GM18861 (cell line): ENCODE measurements around the gene NFATC2.
"Not testable (repeated sequence)": the region's sequence is repeated elsewhere in the genome, so short reads cannot be mapped to it uniquely, and the experiment has no call there.

ENCODE experiments used
- ATAC-seq: cut with Tn5 transposase; IDR thresholded peaks from one replicate; pipeline ENCODE4 v1.9.1; 2021; ENCODE audit not compliant: unreplicated experiment

NFATC2 gene

DNA sequence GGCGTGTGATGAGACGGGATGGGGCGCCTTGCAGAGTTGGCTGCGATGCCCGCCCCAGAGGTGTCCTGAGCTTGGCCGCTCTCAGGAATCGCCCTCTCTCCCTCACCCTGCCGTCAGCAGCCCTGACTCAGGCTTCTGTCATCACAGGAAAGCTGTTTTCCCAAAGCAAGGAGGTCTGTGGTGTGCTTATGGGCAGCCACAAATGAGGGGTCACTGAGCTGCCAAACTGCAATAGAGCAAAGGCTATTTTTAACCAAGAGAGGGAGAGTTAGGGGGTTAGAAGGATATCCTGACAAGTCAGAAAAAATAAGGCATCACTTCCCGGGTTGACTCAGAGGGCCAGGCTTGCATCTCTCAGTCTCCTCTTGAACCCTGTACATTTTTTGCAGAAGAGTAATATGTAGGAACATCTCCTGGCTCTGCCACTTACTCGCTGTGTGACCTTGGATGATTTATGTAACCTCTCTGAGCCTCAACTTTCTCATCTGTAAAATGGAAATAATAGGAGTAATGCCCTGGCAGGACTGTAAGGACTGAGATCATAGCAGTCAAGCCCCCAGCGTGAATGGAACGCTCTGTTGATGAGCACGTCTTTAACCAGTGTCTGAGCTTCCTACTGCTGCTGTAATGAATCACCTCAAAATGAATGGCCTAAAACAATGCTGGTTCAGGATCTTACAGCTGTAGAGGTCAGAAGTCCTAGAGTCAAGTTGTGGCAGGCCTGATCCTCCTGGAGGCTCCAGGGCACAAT is 181.9 kb downstream of the NFATC2 start:
- ATAC-seq: no peak

DNA sequence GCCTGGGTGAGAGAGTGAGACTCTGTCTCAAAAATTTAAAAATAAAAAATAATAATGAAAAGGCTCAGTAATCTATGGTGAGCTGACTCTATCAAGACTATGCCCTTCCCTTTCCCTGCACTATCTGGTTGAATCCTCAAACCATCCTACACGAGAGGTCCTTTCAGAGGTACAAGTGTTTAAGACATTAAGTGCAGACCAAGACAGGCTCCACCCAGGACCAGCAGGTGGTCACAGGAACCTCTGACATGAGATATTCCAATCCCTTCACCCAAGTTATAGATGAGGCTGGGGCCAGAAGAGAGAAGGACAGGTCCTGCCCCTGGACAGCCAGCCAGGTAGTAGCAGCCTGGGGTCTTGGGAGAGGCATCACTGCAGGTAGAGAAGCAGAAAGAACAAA is 182.6 kb downstream of the NFATC2 start:
- ATAC-seq: no peak

DNA sequence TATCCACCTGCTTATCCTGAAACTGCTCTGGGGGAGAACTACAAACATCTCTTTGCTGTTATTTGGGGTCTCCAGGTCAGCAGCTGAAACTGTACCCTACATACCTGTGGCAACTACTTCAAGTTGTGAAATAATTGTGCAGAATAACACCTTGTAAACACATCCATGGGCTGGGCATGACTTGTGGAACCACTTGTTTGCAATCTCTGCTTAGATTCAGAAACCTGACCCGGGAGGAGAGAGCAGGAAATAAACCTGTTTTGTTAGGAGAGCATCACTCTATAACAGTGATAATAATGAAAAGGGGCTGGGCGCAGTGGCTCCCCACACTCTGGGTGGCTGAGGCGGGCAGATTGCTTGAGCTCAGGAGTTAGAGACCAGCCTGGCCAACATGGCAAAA is 183.1 kb downstream of the NFATC2 start:
- no peak for ATAC-seq

DNA sequence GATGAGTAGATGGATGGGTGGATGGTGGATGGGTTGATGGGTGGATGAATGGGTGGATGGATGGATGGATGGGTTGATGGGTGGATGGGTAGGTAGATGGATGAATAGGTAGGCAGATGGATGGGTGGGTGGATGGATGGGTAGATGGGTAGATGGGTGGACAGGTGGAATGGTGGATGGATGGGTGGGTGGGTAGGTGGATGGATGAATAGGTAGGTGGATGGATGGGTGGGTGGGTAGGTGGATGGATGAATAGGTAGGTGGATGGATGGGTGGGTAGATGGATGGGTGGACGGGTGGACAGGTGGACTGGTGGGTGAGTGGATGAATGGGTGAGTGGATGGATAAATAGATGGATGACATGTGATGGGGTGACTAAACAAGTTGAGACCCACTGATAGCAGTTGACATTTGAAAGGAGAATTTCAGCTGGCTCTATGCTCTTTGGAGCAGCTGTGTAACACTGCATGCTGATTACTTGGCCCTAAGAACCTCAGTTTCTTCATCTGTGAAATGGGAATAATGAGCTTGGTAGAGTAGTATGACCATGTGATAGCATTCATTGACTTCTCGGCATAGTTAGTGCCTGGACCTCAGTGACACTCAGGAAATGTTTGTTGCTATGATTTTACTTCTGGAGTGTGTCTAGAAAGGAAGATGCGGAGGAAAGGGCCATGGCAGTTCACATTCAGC is 184.3 kb downstream of the NFATC2 start:
- no peak for ATAC-seq

DNA sequence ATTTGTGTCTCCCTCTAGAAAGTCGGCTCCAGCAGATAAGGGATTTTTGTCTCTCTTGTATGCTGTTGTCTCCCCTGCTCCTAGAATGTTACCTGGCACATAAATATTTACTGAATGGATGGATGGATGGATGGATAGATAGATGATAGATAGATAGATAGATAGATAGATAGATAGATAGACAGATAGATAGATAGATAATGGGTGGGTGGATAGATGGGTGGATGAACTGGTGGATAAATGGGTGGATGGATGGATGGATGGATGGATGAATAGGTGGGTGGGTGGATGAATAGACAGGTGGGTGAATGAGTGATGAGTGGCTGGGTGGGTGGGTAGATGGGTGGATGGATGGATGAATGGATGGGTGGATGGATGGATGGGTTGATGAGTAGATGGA is 185.0 kb downstream of the NFATC2 start:
- ATAC-seq: no peak

DNA sequence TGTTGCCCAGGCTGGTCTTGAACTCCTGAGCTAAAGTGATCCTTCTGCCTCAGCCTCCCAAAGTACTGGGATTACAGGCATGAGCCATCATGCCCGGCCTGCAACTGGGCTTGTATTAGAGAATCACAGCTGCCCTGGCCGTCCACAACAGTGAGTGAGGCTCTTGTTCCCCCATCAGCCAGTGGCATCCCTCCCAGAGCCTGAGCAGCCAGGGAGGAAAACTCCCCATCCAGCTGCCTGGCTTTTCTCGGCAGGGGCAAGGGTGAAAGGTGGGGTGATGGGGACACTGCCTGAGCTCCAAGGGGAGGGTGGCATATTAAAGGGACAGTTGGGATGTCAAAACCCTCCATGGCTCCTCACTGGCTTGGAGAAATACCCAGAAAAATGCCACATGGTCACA is 185.6 kb downstream of the NFATC2 start:
- no peak for ATAC-seq

DNA sequence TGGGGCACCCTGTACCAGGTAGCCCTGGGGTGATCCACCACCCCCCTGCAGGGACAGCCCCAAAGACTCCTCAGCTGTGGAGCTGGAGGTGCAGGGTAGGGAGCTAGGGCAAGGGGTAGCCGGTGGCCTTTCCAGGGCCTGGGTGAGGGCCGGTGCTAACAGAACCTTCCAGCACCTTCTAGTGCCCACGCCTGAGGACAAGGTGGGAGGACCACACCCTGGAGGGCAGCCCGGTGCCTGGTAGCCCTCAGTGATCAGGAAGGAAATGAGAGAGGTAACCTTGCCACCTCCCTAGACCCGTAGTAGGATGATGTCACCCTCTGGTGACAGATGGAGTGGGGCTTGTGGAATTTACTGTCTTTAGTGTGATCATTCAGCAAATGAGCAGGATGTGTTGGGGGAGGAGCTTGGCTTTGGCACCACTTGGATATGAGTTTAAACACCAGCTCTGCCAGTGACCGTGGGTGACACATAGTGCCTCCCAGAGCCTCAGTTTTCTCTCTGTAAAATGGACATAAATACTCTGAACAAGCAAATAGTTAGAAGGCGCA is 187.7 kb downstream of the NFATC2 start:
- ATAC-seq: no peak

DNA sequence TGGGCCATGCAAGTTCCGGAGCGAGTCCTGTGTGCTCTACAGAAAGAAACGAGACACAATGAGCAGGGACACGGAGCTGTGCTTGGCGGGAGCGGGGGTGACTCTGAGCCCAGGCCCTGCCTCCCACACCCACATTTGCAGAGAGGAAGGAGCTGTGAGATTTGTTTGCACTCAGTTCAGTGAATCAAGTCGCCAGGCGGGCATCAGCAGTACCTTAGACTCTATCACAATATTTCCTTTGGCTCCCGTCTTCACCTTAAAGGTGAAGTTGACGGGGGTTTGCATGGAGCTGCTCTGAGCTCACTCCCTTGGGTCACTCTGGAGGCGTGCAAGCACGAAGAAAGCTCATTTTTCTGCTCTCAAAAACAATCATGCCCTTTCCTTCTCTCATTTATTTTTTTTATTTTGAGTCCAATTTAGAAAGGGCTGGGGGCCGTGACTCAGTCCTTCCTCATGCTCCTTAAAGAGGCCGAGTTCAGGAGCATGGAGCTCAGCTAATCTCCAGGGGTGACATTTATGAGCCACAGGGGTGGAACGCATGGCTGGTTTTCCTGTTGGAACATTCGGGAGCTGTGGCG is 188.2 kb downstream of the NFATC2 start:
- ATAC-seq: no peak

DNA sequence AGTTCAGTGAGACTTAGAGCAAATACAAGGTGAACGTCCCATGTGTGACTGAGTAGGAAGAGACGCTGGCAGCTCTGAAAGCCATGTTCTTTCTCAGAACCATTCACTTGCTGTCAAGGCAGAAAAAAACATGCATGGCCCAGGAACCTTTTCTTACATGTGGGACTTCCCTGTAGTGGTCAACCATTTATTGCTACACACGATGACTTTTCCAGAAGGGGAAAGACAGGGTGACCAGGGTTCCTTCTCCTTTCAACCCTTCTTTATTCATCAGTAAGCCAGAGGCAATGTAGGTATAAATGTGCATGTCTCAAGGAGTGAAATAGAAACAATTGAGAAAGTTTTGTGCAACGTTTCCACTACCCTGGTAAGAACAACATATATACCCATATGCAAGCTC is 189.0 kb downstream of the NFATC2 start:
- ATAC-seq: no peak

DNA sequence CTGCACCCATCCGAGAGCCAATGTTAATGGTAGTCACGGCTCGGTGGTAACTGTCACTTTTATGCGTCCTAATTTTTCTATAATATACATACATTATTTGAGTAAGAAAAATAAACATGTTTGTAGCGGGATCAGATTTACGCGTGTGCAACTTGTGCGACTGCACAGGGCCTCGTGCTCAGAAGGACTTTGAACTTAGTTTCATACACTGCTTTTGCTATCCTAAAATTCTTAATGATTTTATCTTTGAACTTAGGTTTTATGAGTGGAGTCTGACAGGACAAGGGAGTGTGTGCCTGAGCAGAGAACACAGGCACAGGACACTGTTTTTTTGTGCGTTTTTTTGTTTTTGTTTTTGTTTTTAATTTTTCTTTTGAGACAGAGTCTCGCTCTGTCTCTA is 189.7 kb downstream of the NFATC2 start:
- ATAC-seq: no peak

DNA sequence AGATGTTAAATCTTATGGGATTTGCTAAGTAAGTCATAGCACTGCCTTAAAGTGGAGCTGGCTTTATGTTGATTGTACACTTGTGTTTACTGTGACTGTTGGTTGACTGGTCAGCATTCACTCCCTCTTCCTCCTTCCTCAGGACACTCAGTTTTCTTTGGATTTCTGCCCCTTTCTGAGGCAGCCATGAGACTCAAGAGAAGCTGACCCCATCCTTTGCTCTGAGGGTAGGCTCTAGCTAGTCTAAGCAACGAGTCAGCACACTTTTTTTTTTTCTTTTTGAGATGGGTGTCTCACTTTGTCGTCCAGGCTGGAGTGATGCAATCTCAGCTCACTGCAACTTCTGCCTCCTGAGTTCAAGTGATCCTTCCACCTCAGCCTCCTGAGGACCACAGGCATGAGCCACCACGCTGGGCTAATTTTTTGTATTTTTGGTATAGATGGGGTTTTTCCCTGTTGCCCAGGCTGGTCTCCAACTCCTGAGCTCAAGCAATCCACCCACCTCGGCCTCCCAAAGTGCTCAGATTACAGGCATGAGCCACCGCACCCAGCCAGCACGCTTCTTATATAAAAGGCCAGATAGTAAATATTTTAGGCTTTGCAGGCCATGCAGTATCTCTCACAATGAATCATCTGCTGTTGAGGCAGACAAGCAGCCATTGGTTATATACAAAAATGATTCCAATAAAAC is 191.4 kb downstream of the NFATC2 start:
- no peak for ATAC-seq

DNA sequence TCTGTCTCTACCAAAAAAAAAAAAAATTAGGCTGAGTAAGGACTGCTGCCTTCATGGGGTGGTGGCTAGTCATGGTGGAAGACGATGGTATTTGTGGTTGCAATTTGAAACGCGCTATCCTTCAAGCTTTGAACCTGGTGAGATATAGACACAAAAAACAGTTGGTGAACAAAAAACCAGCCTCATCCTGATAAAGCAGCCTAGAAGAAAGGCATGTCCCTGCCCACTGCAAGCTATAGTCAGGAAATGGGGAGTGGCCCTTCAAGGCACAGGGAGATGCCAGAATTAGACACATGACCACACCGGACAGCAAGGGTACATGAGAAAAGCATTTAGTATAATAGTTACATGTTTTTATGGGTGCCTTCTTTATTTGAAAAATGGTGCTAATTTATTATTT is 193.6 kb downstream of the NFATC2 start:
- ATAC-seq: no peak

DNA sequence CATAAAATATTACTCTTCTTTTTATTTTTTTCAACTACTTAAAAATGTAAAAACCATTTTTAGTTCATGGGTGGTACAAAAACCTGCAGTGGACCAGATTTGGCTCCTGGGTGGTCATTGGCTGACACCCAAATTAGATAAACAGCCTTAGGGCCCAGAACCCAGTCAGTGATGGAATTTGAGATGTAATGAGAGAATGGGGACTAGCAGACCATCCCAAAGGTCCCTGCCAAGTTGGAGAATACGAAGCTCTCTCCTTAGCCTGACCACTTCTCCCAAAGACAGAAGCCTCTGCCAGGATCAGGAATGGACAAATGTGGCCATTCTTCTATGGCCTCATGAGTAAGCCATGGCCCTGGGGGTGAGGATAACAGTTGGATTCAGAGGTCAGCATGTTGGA is 194.7 kb downstream of the NFATC2 start:
- ATAC-seq: no peak

DNA sequence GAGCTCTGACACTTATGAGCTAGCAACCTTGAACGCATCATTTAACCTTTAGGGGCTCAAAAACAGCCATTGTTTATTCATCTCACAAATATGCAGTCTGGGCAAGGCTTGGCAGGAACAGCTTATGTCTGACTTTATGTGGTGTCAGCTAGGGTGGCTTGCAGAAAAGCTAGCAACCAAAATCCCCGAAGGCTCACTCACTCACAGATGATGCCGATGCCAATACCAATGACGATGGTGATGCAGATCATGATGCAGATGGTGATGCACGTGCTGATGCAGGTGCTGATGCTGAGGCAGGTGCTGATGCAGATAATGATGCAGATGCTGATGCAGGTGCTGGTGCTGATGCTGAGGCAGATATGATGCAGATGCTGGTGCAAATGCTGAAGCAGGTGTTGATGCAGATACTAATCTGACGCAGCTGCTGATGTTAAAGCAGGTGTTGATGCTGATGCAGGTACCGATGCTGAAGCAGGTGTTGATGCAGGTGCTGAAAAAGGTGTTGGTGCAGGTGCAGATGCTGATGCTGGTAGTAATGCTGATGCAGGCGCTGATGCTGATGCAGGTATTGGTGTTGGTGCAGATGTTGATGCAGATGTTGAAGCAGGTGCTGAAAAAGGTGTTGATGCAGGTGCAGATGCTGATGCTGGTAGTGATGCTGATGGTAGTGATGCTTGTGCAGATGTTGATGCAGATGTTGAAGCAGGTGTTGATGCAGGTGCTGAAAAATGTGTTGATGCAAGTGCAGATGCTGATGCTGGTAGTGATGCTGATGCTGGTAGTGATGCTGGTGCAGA is 195.6 kb downstream of the NFATC2 start:
- ATAC-seq: no peak

DNA sequence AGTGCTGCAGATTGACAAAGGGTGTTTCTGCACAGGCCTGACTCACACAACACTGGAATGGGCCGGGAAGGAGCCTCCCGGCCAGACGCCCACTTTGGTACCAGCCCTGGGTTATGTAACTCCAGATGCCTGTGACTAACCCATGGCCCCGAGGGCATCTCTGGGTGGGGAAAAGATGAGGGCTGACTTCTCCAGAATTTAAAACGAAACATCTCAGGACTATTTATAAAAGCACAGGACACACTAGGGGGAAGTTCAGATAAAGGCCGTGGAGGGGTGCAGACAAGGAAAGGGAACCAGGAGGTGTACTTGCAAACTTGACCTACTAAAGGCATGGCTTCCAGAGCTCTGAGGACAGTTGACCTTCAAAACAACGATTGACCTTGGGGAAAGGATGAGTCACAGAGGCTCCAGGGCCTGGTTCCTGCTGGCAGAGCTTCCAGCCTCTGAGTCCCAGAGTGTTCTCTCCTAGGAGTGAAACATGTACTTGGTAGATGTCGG is 196.9 kb downstream of the NFATC2 start:
- ATAC-seq: no peak

DNA sequence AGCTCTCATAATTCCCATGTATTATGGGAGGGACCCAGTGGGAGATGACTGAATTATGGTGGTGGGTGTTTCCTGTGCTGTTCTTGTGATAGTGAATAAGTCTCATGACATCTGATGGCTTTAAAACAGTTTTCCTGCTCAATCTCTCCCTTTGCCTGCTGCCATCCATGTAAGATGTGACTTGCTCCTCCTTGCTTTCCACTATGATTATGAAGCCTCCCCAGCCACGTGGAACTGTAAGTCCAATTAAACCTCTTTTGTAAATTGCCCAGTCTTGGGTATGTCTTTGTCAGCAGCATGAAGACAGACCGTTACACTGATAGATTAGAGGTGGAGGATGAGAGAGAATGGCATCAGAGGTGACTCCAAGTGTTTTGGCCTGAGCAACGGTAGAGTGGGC is 198.7 kb downstream of the NFATC2 start:
- not testable (repeated sequence) for ATAC-seq

DNA sequence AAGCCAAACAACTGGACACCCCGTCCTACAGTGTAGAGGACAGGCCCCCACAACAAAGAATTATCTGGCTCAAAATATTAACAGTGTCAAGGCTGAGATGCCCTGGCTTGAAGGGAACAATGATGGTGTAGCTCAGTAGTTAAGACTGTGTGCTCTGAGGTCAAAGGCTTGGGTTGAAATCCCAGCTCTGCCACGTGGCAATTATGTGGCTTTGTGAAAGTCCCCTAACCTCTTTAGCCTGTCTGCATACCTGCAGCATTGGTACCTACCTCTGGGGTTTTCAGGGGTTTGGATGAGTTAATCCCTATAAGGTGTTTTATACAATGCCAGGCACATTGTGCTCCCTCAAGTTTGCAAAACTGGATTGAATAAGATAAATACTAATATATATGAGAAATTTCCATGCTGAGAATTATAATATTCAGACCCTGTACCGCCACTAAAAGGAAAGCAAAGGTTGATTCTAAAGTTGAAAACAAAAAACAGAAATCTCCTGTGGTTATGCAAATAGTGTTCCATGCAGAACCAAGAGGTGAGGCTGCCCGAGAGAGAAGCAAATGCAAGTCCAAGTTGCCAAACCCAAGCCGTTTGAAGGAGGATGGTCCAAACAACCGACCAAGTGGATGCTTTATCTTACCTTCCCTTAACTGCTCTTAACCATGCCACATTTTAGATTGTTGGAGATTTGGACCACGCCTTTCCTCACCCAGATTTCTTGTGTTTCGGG is 199.8 kb downstream of the NFATC2 start:
- ATAC-seq: no peak

DNA sequence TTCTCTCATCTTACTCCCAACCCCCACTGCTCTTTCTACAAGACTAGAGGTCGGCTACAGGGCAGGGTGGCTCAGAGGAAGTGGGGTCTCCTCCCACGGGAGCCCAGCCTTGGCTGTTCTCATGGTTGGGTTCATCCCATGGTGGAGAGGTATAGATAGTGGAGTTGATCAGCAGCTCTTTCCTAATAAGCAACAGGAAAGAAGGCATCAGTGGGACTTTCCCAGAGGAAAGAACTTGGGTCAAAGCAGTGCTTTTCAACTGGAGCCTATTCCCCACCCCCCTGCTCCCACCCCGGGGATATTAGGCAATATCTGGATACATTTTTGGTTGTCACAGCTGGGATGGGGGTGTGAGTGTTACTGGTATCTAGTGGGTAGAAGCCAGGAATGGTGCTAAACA is 200.9 kb downstream of the NFATC2 start:
- no peak for ATAC-seq

DNA sequence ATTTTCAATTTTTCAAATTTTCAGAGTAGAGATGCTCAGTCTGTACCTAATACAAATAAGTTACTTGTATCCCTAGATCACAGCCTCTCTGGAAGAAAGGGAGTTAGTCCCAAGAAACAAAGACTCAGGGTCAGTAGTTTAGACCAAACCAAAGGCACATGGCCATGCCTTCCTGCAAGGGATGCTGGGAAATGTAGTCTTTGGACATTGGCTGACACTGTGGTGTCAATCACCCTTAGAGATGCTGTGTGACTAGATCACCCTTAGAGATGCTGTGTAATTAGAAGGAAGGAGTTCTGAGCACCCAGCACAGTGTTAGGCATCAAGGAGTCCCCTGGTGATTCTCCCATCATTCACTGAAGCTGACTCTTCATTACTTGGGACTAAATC is 202.1 kb downstream of the NFATC2 start:
- no peak for ATAC-seq
